GM23338 (cell line): Measurements from ENCODE around the gene HHAT. TPM values are rescaled to one million over a fixed set of nuclear protein-coding genes. Genes with fewer than 3 reads are reported as not detected.

Source experiments
- ATAC-seq: fragments of 200-7000 bp; cut with Tn5 transposase; 3 replicates; pipeline ENCODE4 v1.9.1; 2020
- DNase-seq: peaks from one replicate; pipeline ENCODE4 v3.0.0-alpha.2; 2015; ENCODE audit warnings: low spot score
- H2AFZ ChIP-seq: fragments of 200-600 bp; sonication (generic); 2 replicates; pipeline ENCODE4 v1.8.0; 2016; ENCODE audit warnings: antibody characterized with exemption, mild to moderate bottlenecking, moderate library complexity
- H3F3A ChIP-seq: fragments of 200-600 bp; sonication (generic); replicated peaks from 2 replicates; pipeline ENCODE4 v1.8.0; 2017; ENCODE audit warnings: antibody characterized with exemption, mixed run types, low read depth
- H3K27ac ChIP-seq: fragments of 200-600 bp; sonication (generic); 2 replicates; pipeline ENCODE4 v1.6.1; 2016; ENCODE audit warnings: low read depth
- H3K27me3 ChIP-seq: fragments of 200-600 bp; sonication (generic); 2 replicates; pipeline ENCODE4 v1.8.0; 2016; ENCODE audit warnings: mild to moderate bottlenecking, mixed run types, moderate library complexity; ENCODE audit not compliant: insufficient read depth
- H3K36me3 ChIP-seq: fragments of 200-600 bp; sonication (generic); 2 replicates; pipeline ENCODE4 v1.8.0; 2016; ENCODE audit warnings: mild to moderate bottlenecking; ENCODE audit not compliant: insufficient read depth
- H3K4me1 ChIP-seq: fragments of 200-600 bp; sonication (generic); 2 replicates; pipeline ENCODE4 v1.8.0; 2016; ENCODE audit warnings: mild to moderate bottlenecking, moderate library complexity; ENCODE audit not compliant: insufficient read depth
- H3K4me2 ChIP-seq: fragments of 200-600 bp; sonication (generic); 2 replicates; pipeline ENCODE4 v1.7.1; 2017; ENCODE audit warnings: mixed run types
- H3K4me3 ChIP-seq: fragments of 200-600 bp; sonication (generic); 2 replicates; pipeline ENCODE4 v1.6.1; 2016; ENCODE audit warnings: mixed run types
- H3K79me2 ChIP-seq: fragments of 200-600 bp; sonication (generic); replicated peaks from 2 replicates; pipeline ENCODE4 v1.8.0; 2017; ENCODE audit warnings: mild to moderate bottlenecking; ENCODE audit not compliant: insufficient read depth
- H3K9me2 ChIP-seq: fragments of 200-600 bp; sonication (generic); 2 replicates; pipeline ENCODE4 v1.8.0; 2017; ENCODE audit not compliant: insufficient read depth
- H4K20me1 ChIP-seq: fragments of 200-600 bp; sonication (generic); replicated peaks from 2 replicates; pipeline ENCODE4 v1.8.0; 2017; ENCODE audit warnings: mild to moderate bottlenecking; ENCODE audit not compliant: insufficient read depth
- H3K27ac Mint-ChIP-seq: 2 replicates; pipeline ENCODE4 v1.8.0; 2020; ENCODE audit warnings: inconsistent platforms, mild to moderate bottlenecking, moderate library complexity, mixed read lengths
- H3K27me3 Mint-ChIP-seq: 3 replicates; pipeline ENCODE4 v1.8.0; 2022; ENCODE audit warnings: low read depth, mild to moderate bottlenecking, moderate library complexity, mixed read lengths, inconsistent platforms; ENCODE audit not compliant: insufficient read depth, poor library complexity
- H3K36me3 Mint-ChIP-seq: 3 replicates; pipeline ENCODE4 v1.8.0; 2021; ENCODE audit warnings: low read depth, mild to moderate bottlenecking, inconsistent platforms, moderate library complexity, mixed read lengths
- H3K4me1 Mint-ChIP-seq: 3 replicates; pipeline ENCODE4 v1.8.0; 2020; ENCODE audit warnings: mild to moderate bottlenecking, inconsistent platforms, mixed read lengths
- H3K4me3 Mint-ChIP-seq: 3 replicates; pipeline ENCODE4 v1.8.0; 2021; ENCODE audit warnings: moderate library complexity, mild to moderate bottlenecking, inconsistent platforms, mixed read lengths
- H3K9me3 Mint-ChIP-seq: 3 replicates; pipeline ENCODE4 v1.8.0; 2020; ENCODE audit warnings: moderate library complexity, mild to moderate bottlenecking, inconsistent platforms, mixed read lengths
- EZH2 ChIP-seq: fragments of 200-600 bp; sonication (generic); IDR thresholded peaks from one replicate; pipeline ENCODE4 v1.8.0; 2017; ENCODE audit warnings: antibody characterized with exemption, mild to moderate bottlenecking, low read depth; ENCODE audit not compliant: unreplicated experiment
- EZH2phosphoT487 ChIP-seq: fragments of 200-600 bp; sonication (generic); IDR thresholded peaks from one replicate; pipeline ENCODE4 v1.8.1; 2018; ENCODE audit warnings: antibody characterized with exemption; ENCODE audit not compliant: unreplicated experiment
- NANOG ChIP-seq: IDR thresholded peaks from 2 replicates; pipeline ENCODE4 v1.6.1; 2016; ENCODE audit warnings: antibody characterized with exemption, borderline replicate concordance
- STAT1 ChIP-seq: IDR thresholded peaks from one replicate; pipeline ENCODE4 v1.6.1; 2016; ENCODE audit warnings: antibody characterized with exemption; ENCODE audit not compliant: unreplicated experiment
- ZNF114 ChIP-seq: fragments of 250-450 bp; sonication (Bioruptor Pico); IDR thresholded peaks from 2 replicates; pipeline ENCODE4 v1.5.0; 2020; ENCODE audit warnings: mild to moderate bottlenecking, moderate library complexity
- ZNF462 ChIP-seq: fragments of 250-450 bp; sonication (Bioruptor Pico); IDR thresholded peaks from 2 replicates; pipeline ENCODE4 v1.5.0; 2020; ENCODE audit warnings: mild to moderate bottlenecking, moderate library complexity
- polyA plus RNA-seq: library from polyadenylated mRNA; unstranded; fragments of >200 nt; fragmentation: Nextera tagmentation; extraction: Ambion mirVana; gene quantifications from 2 replicates; pipeline ENCODE4 v1.2.1, GENCODE V29; 2016
- total RNA-seq: library from RNA; depleted of rRNA; stranded (reverse); fragments of >200 nt; shearing (Covaris generic); gene quantifications from 2 replicates; pipeline ENCODE4 v1.2.3, GENCODE V29; 2014
- TF ChIP-seq, protein P1 (sequence below), 2 experiments: fragments of 200-600 bp in 1 of 2; sonication (generic) in 1 of 2; conservative IDR thresholded peaks; 2 replicates each; pipeline versions ENCODE4 v1.5.1 to v1.6.1; 2016 to 2017; ENCODE audit warnings: antibody characterized with exemption in 2 of 2, low read depth in 2 of 2, mild to moderate bottlenecking in 2 of 2, moderate library complexity in 1 of 2
- TF ChIP-seq, protein P2 (sequence below): IDR thresholded peaks from 2 replicates; pipeline ENCODE4 v1.6.1; 2016; ENCODE audit warnings: antibody characterized with exemption
- TF ChIP-seq, protein P3 (sequence below): IDR thresholded peaks from one replicate; pipeline ENCODE4 v1.6.1; 2018; ENCODE audit warnings: antibody characterized with exemption; ENCODE audit not compliant: unreplicated experiment

HHAT gene
- total and polyA plus RNA-seq, 2 experiments from 2014 or later = 0.11 to 0.66 TPM

- TF ChIP-seq, protein P1, sequence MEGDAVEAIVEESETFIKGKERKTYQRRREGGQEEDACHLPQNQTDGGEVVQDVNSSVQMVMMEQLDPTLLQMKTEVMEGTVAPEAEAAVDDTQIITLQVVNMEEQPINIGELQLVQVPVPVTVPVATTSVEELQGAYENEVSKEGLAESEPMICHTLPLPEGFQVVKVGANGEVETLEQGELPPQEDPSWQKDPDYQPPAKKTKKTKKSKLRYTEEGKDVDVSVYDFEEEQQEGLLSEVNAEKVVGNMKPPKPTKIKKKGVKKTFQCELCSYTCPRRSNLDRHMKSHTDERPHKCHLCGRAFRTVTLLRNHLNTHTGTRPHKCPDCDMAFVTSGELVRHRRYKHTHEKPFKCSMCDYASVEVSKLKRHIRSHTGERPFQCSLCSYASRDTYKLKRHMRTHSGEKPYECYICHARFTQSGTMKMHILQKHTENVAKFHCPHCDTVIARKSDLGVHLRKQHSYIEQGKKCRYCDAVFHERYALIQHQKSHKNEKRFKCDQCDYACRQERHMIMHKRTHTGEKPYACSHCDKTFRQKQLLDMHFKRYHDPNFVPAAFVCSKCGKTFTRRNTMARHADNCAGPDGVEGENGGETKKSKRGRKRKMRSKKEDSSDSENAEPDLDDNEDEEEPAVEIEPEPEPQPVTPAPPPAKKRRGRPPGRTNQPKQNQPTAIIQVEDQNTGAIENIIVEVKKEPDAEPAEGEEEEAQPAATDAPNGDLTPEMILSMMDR (conservative IDR thresholded peaks at IDR 0.05; ENCODE audit: low read depth in 2 of 2) = no peak
- TF ChIP-seq, protein P2, sequence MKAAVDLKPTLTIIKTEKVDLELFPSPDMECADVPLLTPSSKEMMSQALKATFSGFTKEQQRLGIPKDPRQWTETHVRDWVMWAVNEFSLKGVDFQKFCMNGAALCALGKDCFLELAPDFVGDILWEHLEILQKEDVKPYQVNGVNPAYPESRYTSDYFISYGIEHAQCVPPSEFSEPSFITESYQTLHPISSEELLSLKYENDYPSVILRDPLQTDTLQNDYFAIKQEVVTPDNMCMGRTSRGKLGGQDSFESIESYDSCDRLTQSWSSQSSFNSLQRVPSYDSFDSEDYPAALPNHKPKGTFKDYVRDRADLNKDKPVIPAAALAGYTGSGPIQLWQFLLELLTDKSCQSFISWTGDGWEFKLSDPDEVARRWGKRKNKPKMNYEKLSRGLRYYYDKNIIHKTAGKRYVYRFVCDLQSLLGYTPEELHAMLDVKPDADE = no peak
- TF ChIP-seq EZH2 (no peak), STAT1 (no peak)
Measured at GRCh38 chr1:210376836-210377372, 48.2 kb downstream of the HHAT start (continued).

DNA sequence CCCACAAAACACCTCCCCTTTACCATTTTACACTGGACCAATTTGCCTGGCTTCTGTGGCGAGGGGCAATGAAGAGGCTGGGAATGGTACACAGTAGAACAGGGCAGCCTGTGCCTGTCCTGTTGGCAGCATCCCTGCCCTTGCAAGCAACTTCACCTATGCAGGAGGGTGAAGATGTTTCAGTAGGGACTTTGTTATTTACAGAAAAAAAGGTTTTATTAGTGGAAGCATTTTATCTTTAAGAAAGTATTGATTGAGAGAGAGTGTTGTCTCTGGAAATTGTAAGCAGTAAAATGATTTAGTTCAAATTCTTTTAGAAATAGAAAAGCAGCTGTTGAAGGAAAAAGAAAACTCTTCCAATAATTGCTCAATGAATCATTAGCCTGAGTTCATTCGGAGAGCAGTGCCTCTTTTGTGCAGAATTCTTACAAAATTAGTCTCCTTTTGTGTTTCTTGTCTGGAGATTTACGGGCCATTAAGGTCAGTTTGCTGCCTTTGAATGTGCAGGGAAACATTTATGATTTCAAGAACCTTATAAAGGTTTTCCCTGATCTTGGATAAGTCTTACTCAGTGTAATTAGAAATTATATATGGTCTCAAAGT, 49.1 kb downstream of the HHAT start:
- H3K9me3 Mint-ChIP-seq = no peaks in the 10 kb centered on the region
- Histone ChIP-seq H4K20me1 (no peaks in the 10 kb centered on the region), H3K4me3 (no peak overlapping the region), H3K27me3 (no peaks in the 10 kb centered on the region), H3K9me2 (no peaks in the 10 kb centered on the region), H3K79me2 (no peaks in the 10 kb centered on the region), H3K27ac (no peak overlapping the region), H3K4me1 (peaks cover 10% of the 10 kb centered on the region), H3K36me3 (no peaks in the 10 kb centered on the region), H2AFZ (no peak overlapping the region), H3F3A (0 out of 2 replicates have a peak, but pooled peaks cover 2% of the 10 kb centered on the region), H3K4me2 (no peak overlapping the region)
- DNase-seq (no peak), ATAC-seq (no peak)
- no peak overlapping the region for H3K4me3 Mint-ChIP-seq
- H3K36me3 Mint-ChIP-seq = no peaks in the 10 kb centered on the region
- H3K4me1 Mint-ChIP-seq = peaks cover 19% of the 10 kb centered on the region
- no peak overlapping the region for H3K27ac Mint-ChIP-seq
- H3K27me3 Mint-ChIP-seq = peaks cover 14% of the 10 kb centered on the region
- no peak for TF ChIP-seq NANOG
- no peak for TF ChIP-seq STAT1
- TF ChIP-seq ZNF462 (CRISPR knock-in tag) = no peak
- TF ChIP-seq, protein P3, sequence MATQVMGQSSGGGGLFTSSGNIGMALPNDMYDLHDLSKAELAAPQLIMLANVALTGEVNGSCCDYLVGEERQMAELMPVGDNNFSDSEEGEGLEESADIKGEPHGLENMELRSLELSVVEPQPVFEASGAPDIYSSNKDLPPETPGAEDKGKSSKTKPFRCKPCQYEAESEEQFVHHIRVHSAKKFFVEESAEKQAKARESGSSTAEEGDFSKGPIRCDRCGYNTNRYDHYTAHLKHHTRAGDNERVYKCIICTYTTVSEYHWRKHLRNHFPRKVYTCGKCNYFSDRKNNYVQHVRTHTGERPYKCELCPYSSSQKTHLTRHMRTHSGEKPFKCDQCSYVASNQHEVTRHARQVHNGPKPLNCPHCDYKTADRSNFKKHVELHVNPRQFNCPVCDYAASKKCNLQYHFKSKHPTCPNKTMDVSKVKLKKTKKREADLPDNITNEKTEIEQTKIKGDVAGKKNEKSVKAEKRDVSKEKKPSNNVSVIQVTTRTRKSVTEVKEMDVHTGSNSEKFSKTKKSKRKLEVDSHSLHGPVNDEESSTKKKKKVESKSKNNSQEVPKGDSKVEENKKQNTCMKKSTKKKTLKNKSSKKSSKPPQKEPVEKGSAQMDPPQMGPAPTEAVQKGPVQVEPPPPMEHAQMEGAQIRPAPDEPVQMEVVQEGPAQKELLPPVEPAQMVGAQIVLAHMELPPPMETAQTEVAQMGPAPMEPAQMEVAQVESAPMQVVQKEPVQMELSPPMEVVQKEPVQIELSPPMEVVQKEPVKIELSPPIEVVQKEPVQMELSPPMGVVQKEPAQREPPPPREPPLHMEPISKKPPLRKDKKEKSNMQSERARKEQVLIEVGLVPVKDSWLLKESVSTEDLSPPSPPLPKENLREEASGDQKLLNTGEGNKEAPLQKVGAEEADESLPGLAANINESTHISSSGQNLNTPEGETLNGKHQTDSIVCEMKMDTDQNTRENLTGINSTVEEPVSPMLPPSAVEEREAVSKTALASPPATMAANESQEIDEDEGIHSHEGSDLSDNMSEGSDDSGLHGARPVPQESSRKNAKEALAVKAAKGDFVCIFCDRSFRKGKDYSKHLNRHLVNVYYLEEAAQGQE = no peak
- TF ChIP-seq EZH2phosphoT487 = no peak
- TF ChIP-seq ZNF114 (CRISPR knock-in tag) = no peak
